OCI-LY1 (cell line): Measurements from ENCODE around the gene SLC24A4.

Experiments used
- CTCF ChIP-seq: fragments of 200-600 bp; sonication (generic), shearing (Covaris generic); IDR thresholded peaks from 2 replicates; pipeline ENCODE4 v1.5.1; 2017; ENCODE audit warnings: mild to moderate bottlenecking, antibody characterized with exemption, low read length, moderate library complexity, mixed read lengths
- EZH2 ChIP-seq: fragments of 200-600 bp; sonication (generic), shearing (Covaris generic); IDR thresholded peaks from 2 replicates; pipeline ENCODE4 v1.8.0; 2017; ENCODE audit warnings: borderline replicate concordance, mixed run types, mild to moderate bottlenecking, antibody characterized with exemption, low read length, moderate library complexity, mixed read lengths

- no peak for TF ChIP-seq CTCF
- no peak for TF ChIP-seq EZH2
Observed at GRCh38 chr14:92282669-92283068, 40.3 kb upstream of the SLC24A4 start.
